C4-2B (cell line): ENCODE measurements around the gene ZBTB48.

ENCODE experiments used
- ZFX ChIP-seq: fragments of 450-650 bp; IDR thresholded peaks from 2 replicates; pipeline ENCODE4 v1.6.1; 2017
- TF ChIP-seq, protein P1 (sequence below): fragments of 450-650 bp; conservative IDR thresholded peaks from 2 replicates; pipeline ENCODE4 v1.5.1; 2017; ENCODE audit warnings: mild to moderate bottlenecking

DNA sequence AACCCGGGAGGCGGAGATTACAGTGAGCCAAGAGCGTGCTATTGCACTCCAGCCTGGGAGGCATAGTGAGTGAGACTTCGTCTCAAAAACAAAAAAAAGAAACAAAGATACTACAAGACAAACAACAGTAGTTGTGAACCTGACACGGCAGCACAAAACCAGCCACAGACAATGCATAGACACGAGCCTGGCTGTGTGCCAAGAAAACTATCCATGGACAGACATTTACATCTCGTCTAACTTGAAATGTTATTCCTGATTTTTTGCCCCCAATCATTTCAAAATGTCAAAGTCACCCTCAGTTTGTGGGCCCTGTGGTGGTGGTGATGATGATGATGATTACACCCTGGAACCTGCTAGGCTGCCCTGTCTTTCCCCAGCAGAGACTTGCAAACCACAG, 16.6 kb downstream of the ZBTB48 start:
- TF ChIP-seq, protein P1, sequence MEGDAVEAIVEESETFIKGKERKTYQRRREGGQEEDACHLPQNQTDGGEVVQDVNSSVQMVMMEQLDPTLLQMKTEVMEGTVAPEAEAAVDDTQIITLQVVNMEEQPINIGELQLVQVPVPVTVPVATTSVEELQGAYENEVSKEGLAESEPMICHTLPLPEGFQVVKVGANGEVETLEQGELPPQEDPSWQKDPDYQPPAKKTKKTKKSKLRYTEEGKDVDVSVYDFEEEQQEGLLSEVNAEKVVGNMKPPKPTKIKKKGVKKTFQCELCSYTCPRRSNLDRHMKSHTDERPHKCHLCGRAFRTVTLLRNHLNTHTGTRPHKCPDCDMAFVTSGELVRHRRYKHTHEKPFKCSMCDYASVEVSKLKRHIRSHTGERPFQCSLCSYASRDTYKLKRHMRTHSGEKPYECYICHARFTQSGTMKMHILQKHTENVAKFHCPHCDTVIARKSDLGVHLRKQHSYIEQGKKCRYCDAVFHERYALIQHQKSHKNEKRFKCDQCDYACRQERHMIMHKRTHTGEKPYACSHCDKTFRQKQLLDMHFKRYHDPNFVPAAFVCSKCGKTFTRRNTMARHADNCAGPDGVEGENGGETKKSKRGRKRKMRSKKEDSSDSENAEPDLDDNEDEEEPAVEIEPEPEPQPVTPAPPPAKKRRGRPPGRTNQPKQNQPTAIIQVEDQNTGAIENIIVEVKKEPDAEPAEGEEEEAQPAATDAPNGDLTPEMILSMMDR = no peak
- TF ChIP-seq ZFX = no peak
